PC-9 (cell line): ENCODE measurements around the gene CPAMD8. TPM values are rescaled to one million over a fixed set of nuclear protein-coding genes. Genes with fewer than 3 reads are reported as not detected.

Experiments
- BruUV-seq: library from RNA; stranded (reverse); fragments of 400-500 nt; replicated peaks from 2 replicates; lab custom pipeline; 2021; lab: Mats Ljungman, UMichigan
- CTCF ChIA-PET: fragments of 300-600 bp; sonication (Branson Sonifier 250); formaldehyde crosslinking; loops from one replicate; lab custom pipeline; 2022; ENCODE audit warnings: antibody characterized with exemption; lab: Charles Lee
- POLR2A ChIA-PET: fragments of 300-600 bp; sonication (Branson Sonifier 250); formaldehyde crosslinking; loops from one replicate; lab custom pipeline; 2022; ENCODE audit warnings: antibody characterized with exemption; ENCODE audit not compliant: unreplicated experiment; lab: Charles Lee
- DNase-seq, 2 experiments: peaks; one replicate each; pipeline versions ENCODE4 v3.0.0 to v3.0.0-alpha.2; 2015 to 2022; ENCODE audit warnings: mixed read lengths in 1 of 2
- H2AFZ ChIP-seq: fragments of 200-600 bp; sonication (generic); 2 replicates; pipeline ENCODE4 v1.8.1; 2017; ENCODE audit warnings: antibody characterized with exemption
- H3F3A ChIP-seq: fragments of 200-600 bp; sonication (generic); 2 replicates; pipeline ENCODE4 v1.8.1; 2017; ENCODE audit warnings: antibody characterized with exemption, mild to moderate bottlenecking, low read depth; ENCODE audit not compliant: insufficient read depth
- H3K27ac ChIP-seq: fragments of 200-600 bp; sonication (generic); 2 replicates; pipeline ENCODE4 v1.6.1; 2016; ENCODE audit warnings: mixed run types
- H3K27me3 ChIP-seq: fragments of 200-600 bp; sonication (generic); 2 replicates; pipeline ENCODE4 v1.6.1; 2016; ENCODE audit warnings: low read depth, mixed run types; ENCODE audit not compliant: insufficient read depth
- H3K36me3 ChIP-seq: fragments of 200-600 bp; sonication (generic); 2 replicates; pipeline ENCODE4 v1.6.1; 2016; ENCODE audit warnings: low read depth, mixed run types
- H3K4me1 ChIP-seq: fragments of 200-600 bp; sonication (generic); replicated peaks from 2 replicates; pipeline ENCODE4 v1.6.1; 2016; ENCODE audit warnings: mixed run types; ENCODE audit not compliant: insufficient read depth
- H3K4me2 ChIP-seq: fragments of 200-600 bp; sonication (generic); 2 replicates; pipeline ENCODE4 v1.6.1; 2017; ENCODE audit warnings: mixed run types
- H3K4me3 ChIP-seq: fragments of 200-600 bp; sonication (generic); 2 replicates; pipeline ENCODE4 v1.6.1; 2016; ENCODE audit warnings: mixed run types
- H3K79me2 ChIP-seq: fragments of 200-600 bp; sonication (generic); 2 replicates; pipeline ENCODE4 v1.6.1; 2017; ENCODE audit warnings: low read depth, mixed run types
- H3K9me2 ChIP-seq: fragments of 200-600 bp; sonication (generic); 2 replicates; pipeline ENCODE4 v1.8.1; 2017; ENCODE audit warnings: mild to moderate bottlenecking; ENCODE audit not compliant: insufficient read depth
- H3K9me3 ChIP-seq: fragments of 200-600 bp; sonication (generic); 2 replicates; pipeline ENCODE4 v1.8.1; 2016; ENCODE audit warnings: low read depth; ENCODE audit not compliant: insufficient read depth
- H4K20me1 ChIP-seq: fragments of 200-600 bp; sonication (generic); 2 replicates; pipeline ENCODE4 v1.8.1; 2017; ENCODE audit not compliant: insufficient read depth
- CTCF ChIP-seq: fragments of 200-600 bp; sonication (generic); conservative IDR thresholded peaks from 2 replicates; pipeline ENCODE4 v1.6.1; 2017; ENCODE audit warnings: mixed run types, antibody characterized with exemption, mild to moderate bottlenecking, moderate library complexity
- EZH2 ChIP-seq: fragments of 200-600 bp; sonication (generic); IDR thresholded peaks from 2 replicates; pipeline ENCODE4 v1.8.0; 2017; ENCODE audit warnings: antibody characterized with exemption, low read depth
- intact Hi-C: fragments of 100-400 bp; cut with micrococcal nuclease; formaldehyde crosslinking; loops from one replicate; pipeline ENCODE4 v1.10.0; 2022; ENCODE audit not compliant: unreplicated experiment
- total RNA-seq: library from RNA; stranded (reverse); gene quantifications from 2 replicates; pipeline ENCODE4 v1.2.3, GENCODE V29; 2021

CPAMD8 gene
- total RNA-seq, 1 experiment from 2014 or later = 25.8 TPM

- peak within 1 kb of the TSS; percentile 86 for H3K4me3 ChIP-seq
- H3F3A ChIP-seq = peaks cover 31% of the 10 kb centered on the region
- BruUV-seq = no TSS peak
- POLR2A ChIA-PET = no interaction called here
- H2AFZ ChIP-seq = peak within 1 kb of the TSS; percentile 86
- H3K9me2 ChIP-seq = no peaks in the 10 kb centered on the region
- peaks cover 9% of the 10 kb centered on the region; the same call in 1 of the 2 replicates for H3K36me3 ChIP-seq
- peaks cover 74% of the 10 kb centered on the region for H3K79me2 ChIP-seq
- H4K20me1 ChIP-seq = peaks cover 21% of the 10 kb centered on the region
- peak within 1 kb of the TSS; percentile 47 for H3K27ac ChIP-seq
- CTCF ChIA-PET = interaction anchor here (0.6 kb wide), 1 partner anchor 269 kb away, joined by 6 read pairs; no protein-coding TSS in a partner anchor
- peak within 1 kb of the TSS; percentile 95 for H3K4me2 ChIP-seq
- DNase-seq = peak; percentile 97 to 99
- peaks cover 46% of the 10 kb centered on the region for H3K4me1 ChIP-seq
- intact Hi-C loops = loop anchor here (5.0 kb wide), 2 partner anchors 152 to 392 kb away; partner anchors contain the start of gene OCEL1
- no peak for TF ChIP-seq CTCF
- TF ChIP-seq EZH2 = no peak
- H3K27me3 ChIP-seq = no peaks in the 10 kb centered on the region
- no peaks in the 10 kb centered on the region for H3K9me3 ChIP-seq
These were observed 48.6 kb upstream of the CPAMD8 start, which contains the start of the genes HAUS8 and MYO9B for GRCh38 chr19:17075035-17075863. HAUS8 (minus strand) TSS chr19:17075452; CDS start chr19:17075422, 30 bp downstream. MYO9B (plus strand) TSS chr19:17075777; CDS start chr19:17101718, 25,941 bp downstream.

GRCh38 chr19:17074634-17075034 is 48.0 kb upstream of the CPAMD8 start:
- peak overlapping the region; percentile 47 for H3K27ac ChIP-seq
- peak overlapping the region; percentile 81 for H2AFZ ChIP-seq
- peak overlapping the region; percentile 65 for H3K4me3 ChIP-seq
- H4K20me1 ChIP-seq = peaks cover 21% of the 10 kb centered on the region; the same call in 1 of the 2 replicates
- H3K27me3 ChIP-seq = no peaks in the 10 kb centered on the region
- H3K4me2 ChIP-seq = peak overlapping the region; percentile 95
- intact Hi-C loops = loop anchor here (5.0 kb wide), 2 partner anchors 153 to 393 kb away; partner anchors contain the start of gene OCEL1
- TF ChIP-seq EZH2 = no peak
- no peak for TF ChIP-seq CTCF
- peaks cover 43% of the 10 kb centered on the region for H3K4me1 ChIP-seq
- POLR2A ChIA-PET = interaction anchor here (0.6 kb wide), 1 partner anchor 257 kb away, joined by 6 read pairs; no protein-coding TSS in a partner anchor
- CTCF ChIA-PET = no interaction called here
- no TSS peak for BruUV-seq
- H3K36me3 ChIP-seq = peaks cover 9% of the 10 kb centered on the region; the same call in 1 of the 2 replicates
- no peaks in the 10 kb centered on the region for H3K9me2 ChIP-seq
- no peaks in the 10 kb centered on the region for H3K9me3 ChIP-seq
- H3K79me2 ChIP-seq = peaks cover 69% of the 10 kb centered on the region
- no peak for DNase-seq
- peaks cover 29% of the 10 kb centered on the region for H3F3A ChIP-seq

- intact Hi-C loops = no loop called here
- TF ChIP-seq CTCF = no peak
- TF ChIP-seq EZH2 = no peak
- CTCF ChIA-PET = interaction anchor here (0.7 kb wide), 1 partner anchor 52 kb away, joined by 3 read pairs; no protein-coding TSS in a partner anchor
- peaks cover 63% of the 10 kb centered on the region for H3K79me2 ChIP-seq
- H3K9me3 ChIP-seq = no peaks in the 10 kb centered on the region
- H3K4me3 ChIP-seq = peak overlapping the region; percentile 65
- H3K4me1 ChIP-seq = peaks cover 37% of the 10 kb centered on the region
- H2AFZ ChIP-seq = peak overlapping the region; percentile 81
- peak overlapping the region; percentile 95 for H3K4me2 ChIP-seq
- H3K27me3 ChIP-seq = no peaks in the 10 kb centered on the region
- H3K36me3 ChIP-seq = peaks cover 9% of the 10 kb centered on the region; the same call in 1 of the 2 replicates
- H3K9me2 ChIP-seq = no peaks in the 10 kb centered on the region
- H3F3A ChIP-seq = peaks cover 25% of the 10 kb centered on the region
- POLR2A ChIA-PET = interaction anchor here (0.6 kb wide), 2 partner anchors 258 to 777 kb away, joined by 3 to 6 read pairs; no protein-coding TSS in a partner anchor
- H3K27ac ChIP-seq = peak overlapping the region; percentile 47
- DNase-seq = no peak
- peaks cover 19% of the 10 kb centered on the region; the same call in 1 of the 2 replicates for H4K20me1 ChIP-seq
- TSS peak; percentile 43 for BruUV-seq
These were observed 47.4 kb upstream of the CPAMD8 start for GRCh38 chr19:17073869-17074633.
